GM23338 (cell line): ENCODE data around the gene VPS41. TPM values are rescaled to one million over a fixed set of nuclear protein-coding genes. Genes with fewer than 3 reads are reported as not detected.

ENCODE experiments used
- ATAC-seq: fragments of 200-7000 bp; cut with Tn5 transposase; 3 replicates; pipeline ENCODE4 v1.9.1; 2020
- DNase-seq: peaks from one replicate; pipeline ENCODE4 v3.0.0-alpha.2; 2015; ENCODE audit warnings: low spot score
- H2AFZ ChIP-seq: fragments of 200-600 bp; sonication (generic); 2 replicates; pipeline ENCODE4 v1.8.0; 2016; ENCODE audit warnings: antibody characterized with exemption, mild to moderate bottlenecking, moderate library complexity
- H3F3A ChIP-seq: fragments of 200-600 bp; sonication (generic); replicated peaks from 2 replicates; pipeline ENCODE4 v1.8.0; 2017; ENCODE audit warnings: antibody characterized with exemption, mixed run types, low read depth
- H3K27ac ChIP-seq: fragments of 200-600 bp; sonication (generic); 2 replicates; pipeline ENCODE4 v1.6.1; 2016; ENCODE audit warnings: low read depth
- H3K27me3 ChIP-seq: fragments of 200-600 bp; sonication (generic); 2 replicates; pipeline ENCODE4 v1.8.0; 2016; ENCODE audit warnings: mild to moderate bottlenecking, mixed run types, moderate library complexity; ENCODE audit not compliant: insufficient read depth
- H3K36me3 ChIP-seq: fragments of 200-600 bp; sonication (generic); 2 replicates; pipeline ENCODE4 v1.8.0; 2016; ENCODE audit warnings: mild to moderate bottlenecking; ENCODE audit not compliant: insufficient read depth
- H3K4me1 ChIP-seq: fragments of 200-600 bp; sonication (generic); 2 replicates; pipeline ENCODE4 v1.8.0; 2016; ENCODE audit warnings: mild to moderate bottlenecking, moderate library complexity; ENCODE audit not compliant: insufficient read depth
- H3K4me2 ChIP-seq: fragments of 200-600 bp; sonication (generic); 2 replicates; pipeline ENCODE4 v1.7.1; 2017; ENCODE audit warnings: mixed run types
- H3K4me3 ChIP-seq: fragments of 200-600 bp; sonication (generic); 2 replicates; pipeline ENCODE4 v1.6.1; 2016; ENCODE audit warnings: mixed run types
- H3K79me2 ChIP-seq: fragments of 200-600 bp; sonication (generic); replicated peaks from 2 replicates; pipeline ENCODE4 v1.8.0; 2017; ENCODE audit warnings: mild to moderate bottlenecking; ENCODE audit not compliant: insufficient read depth
- H3K9me2 ChIP-seq: fragments of 200-600 bp; sonication (generic); 2 replicates; pipeline ENCODE4 v1.8.0; 2017; ENCODE audit not compliant: insufficient read depth
- H4K20me1 ChIP-seq: fragments of 200-600 bp; sonication (generic); replicated peaks from 2 replicates; pipeline ENCODE4 v1.8.0; 2017; ENCODE audit warnings: mild to moderate bottlenecking; ENCODE audit not compliant: insufficient read depth
- H3K27ac Mint-ChIP-seq: 2 replicates; pipeline ENCODE4 v1.8.0; 2020; ENCODE audit warnings: inconsistent platforms, mild to moderate bottlenecking, moderate library complexity, mixed read lengths
- H3K27me3 Mint-ChIP-seq: 3 replicates; pipeline ENCODE4 v1.8.0; 2022; ENCODE audit warnings: low read depth, mild to moderate bottlenecking, moderate library complexity, mixed read lengths, inconsistent platforms; ENCODE audit not compliant: insufficient read depth, poor library complexity
- H3K36me3 Mint-ChIP-seq: 3 replicates; pipeline ENCODE4 v1.8.0; 2021; ENCODE audit warnings: low read depth, mild to moderate bottlenecking, inconsistent platforms, moderate library complexity, mixed read lengths
- H3K4me1 Mint-ChIP-seq: 3 replicates; pipeline ENCODE4 v1.8.0; 2020; ENCODE audit warnings: mild to moderate bottlenecking, inconsistent platforms, mixed read lengths
- H3K4me3 Mint-ChIP-seq: 3 replicates; pipeline ENCODE4 v1.8.0; 2021; ENCODE audit warnings: moderate library complexity, mild to moderate bottlenecking, inconsistent platforms, mixed read lengths
- H3K9me3 Mint-ChIP-seq: 3 replicates; pipeline ENCODE4 v1.8.0; 2020; ENCODE audit warnings: moderate library complexity, mild to moderate bottlenecking, inconsistent platforms, mixed read lengths
- CREB1 ChIP-seq: fragments of 250-450 bp; sonication (Bioruptor Pico); IDR thresholded peaks from 2 replicates; pipeline ENCODE4 v1.5.0; 2020; ENCODE audit warnings: low read depth, mild to moderate bottlenecking, moderate library complexity
- EZH2 ChIP-seq: fragments of 200-600 bp; sonication (generic); IDR thresholded peaks from one replicate; pipeline ENCODE4 v1.8.0; 2017; ENCODE audit warnings: antibody characterized with exemption, mild to moderate bottlenecking, low read depth; ENCODE audit not compliant: unreplicated experiment
- EZH2phosphoT487 ChIP-seq: fragments of 200-600 bp; sonication (generic); IDR thresholded peaks from one replicate; pipeline ENCODE4 v1.8.1; 2018; ENCODE audit warnings: antibody characterized with exemption; ENCODE audit not compliant: unreplicated experiment
- POLR2AphosphoS5 ChIP-seq: IDR thresholded peaks from 2 replicates; pipeline ENCODE4 v1.6.1; 2016; ENCODE audit warnings: antibody characterized with exemption, low read depth
- STAT1 ChIP-seq: IDR thresholded peaks from one replicate; pipeline ENCODE4 v1.6.1; 2016; ENCODE audit warnings: antibody characterized with exemption; ENCODE audit not compliant: unreplicated experiment
- ZNF114 ChIP-seq: fragments of 250-450 bp; sonication (Bioruptor Pico); IDR thresholded peaks from 2 replicates; pipeline ENCODE4 v1.5.0; 2020; ENCODE audit warnings: mild to moderate bottlenecking, moderate library complexity
- polyA plus RNA-seq: library from polyadenylated mRNA; unstranded; fragments of >200 nt; fragmentation: Nextera tagmentation; extraction: Ambion mirVana; gene quantifications from 2 replicates; pipeline ENCODE4 v1.2.1, GENCODE V29; 2016
- total RNA-seq: library from RNA; depleted of rRNA; stranded (reverse); fragments of >200 nt; shearing (Covaris generic); gene quantifications from 2 replicates; pipeline ENCODE4 v1.2.3, GENCODE V29; 2014
- TF ChIP-seq, protein P1 (sequence below): fragments of 250-450 bp; sonication (Bioruptor Pico); IDR thresholded peaks from 2 replicates; pipeline ENCODE4 v1.5.0; 2020; ENCODE audit warnings: mild to moderate bottlenecking, moderate library complexity
- TF ChIP-seq, protein P2 (sequence below): IDR thresholded peaks from 2 replicates; pipeline ENCODE4 v1.6.1; 2016; ENCODE audit warnings: antibody characterized with exemption

The VPS41 gene
- total and polyA plus RNA-seq, 2 experiments from 2014 or later: 20.2 to 41.2 TPM

GRCh38 chr7:38855867-38856266, 53.1 kb downstream of the VPS41 start:
- 0 out of 3 replicates have a peak, but pooled peaks have one; percentile 25 for ATAC-seq

GRCh38 chr7:38855386-38855785, 53.6 kb downstream of the VPS41 start:
- Histone ChIP-seq H3K79me2 (no peaks in the 10 kb centered on the region; the same call in 1 of the 2 replicates), H3K27me3 (no peaks in the 10 kb centered on the region), H4K20me1 (0 out of 2 replicates have a peak, but pooled peaks cover 3% of the 10 kb centered on the region), H3K9me2 (no peaks in the 10 kb centered on the region), H2AFZ (no peak overlapping the region), H3F3A (no peaks in the 10 kb centered on the region), H3K4me1 (peaks cover 8% of the 10 kb centered on the region; the same call in 1 of the 2 replicates), H3K27ac (no peak overlapping the region), H3K4me3 (no peak overlapping the region), H3K4me2 (no peak overlapping the region), H3K36me3 (no peaks in the 10 kb centered on the region)
- Mint-ChIP-seq H3K27ac (no peak overlapping the region), H3K4me3 (no peak overlapping the region), H3K27me3 (no peaks in the 10 kb centered on the region), H3K9me3 (no peaks in the 10 kb centered on the region), H3K36me3 (peaks cover 5% of the 10 kb centered on the region; the same call in 2 of the 3 replicates), H3K4me1 (peaks cover 8% of the 10 kb centered on the region; the same call in 2 of the 3 replicates)
- DNase-seq (no peak), ATAC-seq (no peak)
- TF ChIP-seq EZH2phosphoT487 (no peak), ZNF114 (CRISPR knock-in tag) (no peak), CREB1 (no peak), POLR2AphosphoS5 (no peak), STAT1 (no peak)
- TF ChIP-seq, protein P1, sequence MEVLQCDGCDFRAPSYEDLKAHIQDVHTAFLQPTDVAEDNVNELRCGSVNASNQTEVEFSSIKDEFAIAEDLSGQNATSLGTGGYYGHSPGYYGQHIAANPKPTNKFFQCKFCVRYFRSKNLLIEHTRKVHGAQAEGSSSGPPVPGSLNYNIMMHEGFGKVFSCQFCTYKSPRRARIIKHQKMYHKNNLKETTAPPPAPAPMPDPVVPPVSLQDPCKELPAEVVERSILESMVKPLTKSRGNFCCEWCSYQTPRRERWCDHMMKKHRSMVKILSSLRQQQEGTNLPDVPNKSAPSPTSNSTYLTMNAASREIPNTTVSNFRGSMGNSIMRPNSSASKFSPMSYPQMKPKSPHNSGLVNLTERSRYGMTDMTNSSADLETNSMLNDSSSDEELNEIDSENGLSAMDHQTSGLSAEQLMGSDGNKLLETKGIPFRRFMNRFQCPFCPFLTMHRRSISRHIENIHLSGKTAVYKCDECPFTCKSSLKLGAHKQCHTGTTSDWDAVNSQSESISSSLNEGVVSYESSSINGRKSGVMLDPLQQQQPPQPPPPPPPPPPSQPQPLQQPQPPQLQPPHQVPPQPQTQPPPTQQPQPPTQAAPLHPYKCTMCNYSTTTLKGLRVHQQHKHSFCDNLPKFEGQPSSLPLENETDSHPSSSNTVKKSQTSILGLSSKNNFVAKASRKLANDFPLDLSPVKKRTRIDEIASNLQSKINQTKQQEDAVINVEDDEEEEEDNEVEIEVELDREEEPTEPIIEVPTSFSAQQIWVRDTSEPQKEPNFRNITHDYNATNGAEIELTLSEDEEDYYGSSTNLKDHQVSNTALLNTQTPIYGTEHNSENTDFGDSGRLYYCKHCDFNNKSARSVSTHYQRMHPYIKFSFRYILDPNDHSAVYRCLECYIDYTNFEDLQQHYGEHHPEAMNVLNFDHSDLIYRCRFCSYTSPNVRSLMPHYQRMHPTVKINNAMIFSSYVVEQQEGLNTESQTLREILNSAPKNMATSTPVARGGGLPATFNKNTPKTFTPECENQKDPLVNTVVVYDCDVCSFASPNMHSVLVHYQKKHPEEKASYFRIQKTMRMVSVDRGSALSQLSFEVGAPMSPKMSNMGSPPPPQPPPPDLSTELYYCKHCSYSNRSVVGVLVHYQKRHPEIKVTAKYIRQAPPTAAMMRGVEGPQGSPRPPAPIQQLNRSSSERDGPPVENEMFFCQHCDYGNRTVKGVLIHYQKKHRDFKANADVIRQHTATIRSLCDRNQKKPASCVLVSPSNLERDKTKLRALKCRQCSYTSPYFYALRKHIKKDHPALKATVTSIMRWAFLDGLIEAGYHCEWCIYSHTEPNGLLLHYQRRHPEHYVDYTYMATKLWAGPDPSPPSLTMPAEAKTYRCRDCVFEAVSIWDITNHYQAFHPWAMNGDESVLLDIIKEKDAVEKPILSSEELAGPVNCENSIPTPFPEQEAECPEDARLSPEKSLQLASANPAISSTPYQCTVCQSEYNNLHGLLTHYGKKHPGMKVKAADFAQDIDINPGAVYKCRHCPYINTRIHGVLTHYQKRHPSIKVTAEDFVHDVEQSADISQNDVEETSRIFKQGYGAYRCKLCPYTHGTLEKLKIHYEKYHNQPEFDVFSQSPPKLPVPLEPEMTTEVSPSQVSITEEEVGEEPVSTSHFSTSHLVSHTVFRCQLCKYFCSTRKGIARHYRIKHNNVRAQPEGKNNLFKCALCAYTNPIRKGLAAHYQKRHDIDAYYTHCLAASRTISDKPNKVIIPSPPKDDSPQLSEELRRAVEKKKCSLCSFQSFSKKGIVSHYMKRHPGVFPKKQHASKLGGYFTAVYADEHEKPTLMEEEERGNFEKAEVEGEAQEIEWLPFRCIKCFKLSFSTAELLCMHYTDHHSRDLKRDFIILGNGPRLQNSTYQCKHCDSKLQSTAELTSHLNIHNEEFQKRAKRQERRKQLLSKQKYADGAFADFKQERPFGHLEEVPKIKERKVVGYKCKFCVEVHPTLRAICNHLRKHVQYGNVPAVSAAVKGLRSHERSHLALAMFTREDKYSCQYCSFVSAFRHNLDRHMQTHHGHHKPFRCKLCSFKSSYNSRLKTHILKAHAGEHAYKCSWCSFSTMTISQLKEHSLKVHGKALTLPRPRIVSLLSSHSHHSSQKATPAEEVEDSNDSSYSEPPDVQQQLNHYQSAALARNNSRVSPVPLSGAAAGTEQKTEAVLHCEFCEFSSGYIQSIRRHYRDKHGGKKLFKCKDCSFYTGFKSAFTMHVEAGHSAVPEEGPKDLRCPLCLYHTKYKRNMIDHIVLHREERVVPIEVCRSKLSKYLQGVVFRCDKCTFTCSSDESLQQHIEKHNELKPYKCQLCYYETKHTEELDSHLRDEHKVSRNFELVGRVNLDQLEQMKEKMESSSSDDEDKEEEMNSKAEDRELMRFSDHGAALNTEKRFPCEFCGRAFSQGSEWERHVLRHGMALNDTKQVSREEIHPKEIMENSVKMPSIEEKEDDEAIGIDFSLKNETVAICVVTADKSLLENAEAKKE (CRISPR knock-in tag): no peak
- TF ChIP-seq, protein P2, sequence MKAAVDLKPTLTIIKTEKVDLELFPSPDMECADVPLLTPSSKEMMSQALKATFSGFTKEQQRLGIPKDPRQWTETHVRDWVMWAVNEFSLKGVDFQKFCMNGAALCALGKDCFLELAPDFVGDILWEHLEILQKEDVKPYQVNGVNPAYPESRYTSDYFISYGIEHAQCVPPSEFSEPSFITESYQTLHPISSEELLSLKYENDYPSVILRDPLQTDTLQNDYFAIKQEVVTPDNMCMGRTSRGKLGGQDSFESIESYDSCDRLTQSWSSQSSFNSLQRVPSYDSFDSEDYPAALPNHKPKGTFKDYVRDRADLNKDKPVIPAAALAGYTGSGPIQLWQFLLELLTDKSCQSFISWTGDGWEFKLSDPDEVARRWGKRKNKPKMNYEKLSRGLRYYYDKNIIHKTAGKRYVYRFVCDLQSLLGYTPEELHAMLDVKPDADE: no peak

More at GRCh38 chr7:38855867-38856266, 53.1 kb downstream of the VPS41 start:
- Mint-ChIP-seq H3K27me3 (no peaks in the 10 kb centered on the region), H3K36me3 (peaks cover 5% of the 10 kb centered on the region; the same call in 2 of the 3 replicates), H3K27ac (no peak overlapping the region), H3K9me3 (no peaks in the 10 kb centered on the region), H3K4me3 (no peak overlapping the region), H3K4me1 (peaks cover 8% of the 10 kb centered on the region; the same call in 2 of the 3 replicates)
- no peak overlapping the region for H3K4me2 ChIP-seq
- H3K27me3 ChIP-seq: no peaks in the 10 kb centered on the region
- no peaks in the 10 kb centered on the region for H3K9me2 ChIP-seq
- TF ChIP-seq ZNF114 (CRISPR knock-in tag) (no peak), STAT1 (no peak), CREB1 (no peak), EZH2 (no peak), EZH2phosphoT487 (no peak)
- TF ChIP-seq, protein P2: no peak
- H3F3A ChIP-seq: no peaks in the 10 kb centered on the region
- no peak for DNase-seq
- H4K20me1 ChIP-seq: 0 out of 2 replicates have a peak, but pooled peaks cover 3% of the 10 kb centered on the region
- H3K4me3 ChIP-seq: no peak overlapping the region
- H3K36me3 ChIP-seq: no peaks in the 10 kb centered on the region
- H2AFZ ChIP-seq: no peak overlapping the region
- peaks cover 8% of the 10 kb centered on the region; the same call in 1 of the 2 replicates for H3K4me1 ChIP-seq
- H3K27ac ChIP-seq: no peak overlapping the region
- no peaks in the 10 kb centered on the region; the same call in 1 of the 2 replicates for H3K79me2 ChIP-seq
